ENCODE results near the gene THRB. TPM values are rescaled to one million over a fixed set of nuclear protein-coding genes. Genes with fewer than 3 reads are reported as not detected.

The THRB gene
- total RNA-seq: 0.84 and 3.0 TPM in 2 replicates

DNA sequence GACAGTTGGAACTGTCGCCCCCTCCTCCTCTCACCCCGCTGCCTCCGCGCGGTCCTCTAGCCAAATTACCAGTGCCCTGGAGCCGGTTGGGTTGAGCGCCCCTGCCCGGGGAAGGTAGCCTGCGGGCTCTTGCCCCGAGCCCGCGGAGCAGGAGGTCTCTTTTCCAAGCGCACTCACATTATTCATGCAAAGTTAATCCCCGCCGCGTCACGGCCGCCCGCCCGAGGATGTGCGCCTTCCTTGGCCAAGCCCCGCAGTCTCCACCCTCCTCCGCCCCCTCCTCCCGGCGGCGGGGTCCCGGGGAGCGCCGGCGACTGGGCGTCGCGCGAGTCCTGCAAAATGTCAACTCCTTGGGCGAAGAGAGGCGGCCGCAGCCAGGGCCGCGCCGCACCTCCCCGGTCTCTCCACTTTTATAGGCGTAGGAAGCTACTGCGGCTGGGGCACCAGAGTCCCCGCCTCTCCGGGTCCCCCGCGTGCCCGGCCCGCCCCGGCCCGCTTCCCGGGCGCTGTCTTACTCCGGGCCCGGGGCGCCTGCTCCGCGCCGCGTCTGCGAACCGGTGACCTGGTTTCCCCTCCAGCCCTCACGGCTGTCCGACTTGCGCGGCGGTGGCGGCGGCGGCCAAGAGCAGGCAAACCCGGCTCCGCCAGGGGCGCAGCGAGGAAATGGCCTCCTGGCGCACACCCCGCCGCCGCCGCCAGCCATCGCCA lies at the start of gene THRB:
Gene THRB, minus strand, starts transcription at position 233 of the 708 bp plus-strand sequence.

Measured in hair follicular keratinocyte (primary cell).